OCI-LY7 (cell line): Measurements from ENCODE around the gene ABCD2. TPM values are rescaled to one million over a fixed set of nuclear protein-coding genes. Genes with fewer than 3 reads are reported as not detected.
"Not testable (repeated sequence)": the region's sequence is repeated elsewhere in the genome, so short reads cannot be mapped to it uniquely, and the experiment has no call there.

Experiments
- BruUV-seq: library from RNA; stranded (reverse); fragments of 400-500 nt; replicated peaks from 2 replicates; lab custom pipeline; 2021; lab: Mats Ljungman, UMichigan
- CTCF ChIA-PET: fragments of 300-600 bp; sonication (Branson Sonifier 250); formaldehyde crosslinking; loops from one replicate; lab custom pipeline; 2022; ENCODE audit warnings: antibody characterized with exemption; ENCODE audit not compliant: unreplicated experiment; lab: Charles Lee
- POLR2A ChIA-PET: fragments of 300-600 bp; sonication (Branson Sonifier 250); formaldehyde crosslinking; loops from one replicate; lab custom pipeline; 2022; ENCODE audit warnings: antibody characterized with exemption; lab: Charles Lee
- DNase-seq: peaks from one replicate; pipeline ENCODE4 v3.0.0-alpha.2; 2015; ENCODE audit warnings: low spot score
- H2AFZ ChIP-seq: fragments of 200-600 bp; sonication (generic), shearing (Covaris generic); 2 replicates; pipeline ENCODE4 v1.6.1; 2014; ENCODE audit warnings: mild to moderate bottlenecking, antibody characterized with exemption, low read length, moderate library complexity
- H3K27ac ChIP-seq: fragments of 200-600 bp; sonication (generic); 2 replicates; pipeline ENCODE4 v1.5.1; 2014; ENCODE audit warnings: mixed run types, low read depth, mild to moderate bottlenecking, moderate library complexity, low read length, inconsistent platforms; ENCODE audit not compliant: poor library complexity, severe bottlenecking
- H3K36me3 ChIP-seq: fragments of 200-600 bp; sonication (generic); 2 replicates; pipeline ENCODE4 v1.6.1; 2014; ENCODE audit warnings: mild to moderate bottlenecking, antibody characterized with exemption, low read length, moderate library complexity, mixed read lengths; ENCODE audit not compliant: insufficient read depth
- H3K4me1 ChIP-seq: fragments of 200-600 bp; sonication (generic); 2 replicates; pipeline ENCODE4 v1.5.1; 2014; ENCODE audit warnings: mild to moderate bottlenecking, low read length; ENCODE audit not compliant: insufficient read depth, poor library complexity, severe bottlenecking
- H3K4me2 ChIP-seq: fragments of 200-600 bp; sonication (generic); 2 replicates; pipeline ENCODE4 v1.6.1; 2014; ENCODE audit warnings: mild to moderate bottlenecking, low read length
- H3K4me3 ChIP-seq: fragments of 200-600 bp; sonication (generic); 2 replicates; pipeline ENCODE4 v1.5.1; 2014; ENCODE audit warnings: mild to moderate bottlenecking, low read depth, low read length; ENCODE audit not compliant: poor library complexity, severe bottlenecking
- H3K79me2 ChIP-seq: fragments of 200-600 bp; sonication (generic); 2 replicates; pipeline ENCODE4 v1.6.1; 2016; ENCODE audit warnings: low read depth, mild to moderate bottlenecking, low read length, moderate library complexity, mixed read lengths; ENCODE audit not compliant: insufficient read depth
- H3K9me2 ChIP-seq: fragments of 200-600 bp; sonication (generic); 2 replicates; pipeline ENCODE4 v1.6.1; 2016; ENCODE audit warnings: mild to moderate bottlenecking, low read length, mixed read lengths; ENCODE audit not compliant: insufficient read depth
- H3K9me3 ChIP-seq: fragments of 200-600 bp; sonication (generic); 2 replicates; pipeline ENCODE4 v1.6.1; 2014; ENCODE audit warnings: mild to moderate bottlenecking, mixed run types, low read length, mixed read lengths
- H4K20me1 ChIP-seq: fragments of 200-600 bp; sonication (generic); 2 replicates; pipeline ENCODE4 v1.6.1; 2014; ENCODE audit warnings: mild to moderate bottlenecking, antibody characterized with exemption, low read length, moderate library complexity, mixed read lengths; ENCODE audit not compliant: insufficient read depth
- EZH2phosphoT487 ChIP-seq: fragments of 200-600 bp; sonication (generic); IDR thresholded peaks from 2 replicates; pipeline ENCODE4 v1.6.1; 2018; ENCODE audit warnings: low read depth, borderline replicate concordance, mild to moderate bottlenecking, mixed run types, antibody characterized with exemption, low read length, moderate library complexity, mixed read lengths
- intact Hi-C: fragments of 100-400 bp; cut with micrococcal nuclease; formaldehyde crosslinking; loops from one replicate; pipeline ENCODE4 v1.10.0; 2022; ENCODE audit not compliant: unreplicated experiment
- total RNA-seq, 2 experiments: library from RNA; depleted of rRNA in 1 of 2; stranded (reverse); fragments of >200 nt in 1 of 2; shearing (Covaris generic) in 1 of 2; gene quantifications; 2 replicates each; pipeline ENCODE4 v1.2.3, GENCODE V29; 2014 to 2022
- TF ChIP-seq, protein P1 (sequence below): fragments of 200-600 bp; sonication (generic); conservative IDR thresholded peaks from 2 replicates; pipeline ENCODE4 v1.5.1; 2014; ENCODE audit warnings: mild to moderate bottlenecking, antibody characterized with exemption, low read length, moderate library complexity, mixed read lengths

Gene ABCD2
- total RNA-seq, 2 experiments from 2014 or later: 1.5 to 2.4 TPM

DNA sequence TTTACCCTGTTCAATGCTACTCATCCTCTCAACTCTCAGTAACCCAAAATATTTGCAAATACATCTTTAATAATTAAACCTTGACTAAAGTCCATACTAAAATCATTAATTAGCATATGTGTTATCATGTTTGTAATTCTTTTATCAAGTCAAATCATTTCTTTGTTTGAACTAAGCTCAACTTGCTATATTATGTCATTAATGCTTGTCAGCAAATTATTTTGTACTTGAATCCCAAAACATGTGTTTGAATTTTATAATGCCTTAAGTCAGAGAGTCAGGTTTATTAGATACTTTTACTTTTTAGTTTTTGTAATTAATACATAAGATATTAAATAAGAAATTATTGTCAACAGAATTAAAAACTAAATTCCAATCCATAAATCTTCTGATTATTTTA is 16.5 kb downstream of the ABCD2 start:
- H3K4me2 ChIP-seq: no peak overlapping the region
- POLR2A ChIA-PET: no interaction called here
- no peak for TF ChIP-seq EZH2phosphoT487
- TF ChIP-seq, protein P1, sequence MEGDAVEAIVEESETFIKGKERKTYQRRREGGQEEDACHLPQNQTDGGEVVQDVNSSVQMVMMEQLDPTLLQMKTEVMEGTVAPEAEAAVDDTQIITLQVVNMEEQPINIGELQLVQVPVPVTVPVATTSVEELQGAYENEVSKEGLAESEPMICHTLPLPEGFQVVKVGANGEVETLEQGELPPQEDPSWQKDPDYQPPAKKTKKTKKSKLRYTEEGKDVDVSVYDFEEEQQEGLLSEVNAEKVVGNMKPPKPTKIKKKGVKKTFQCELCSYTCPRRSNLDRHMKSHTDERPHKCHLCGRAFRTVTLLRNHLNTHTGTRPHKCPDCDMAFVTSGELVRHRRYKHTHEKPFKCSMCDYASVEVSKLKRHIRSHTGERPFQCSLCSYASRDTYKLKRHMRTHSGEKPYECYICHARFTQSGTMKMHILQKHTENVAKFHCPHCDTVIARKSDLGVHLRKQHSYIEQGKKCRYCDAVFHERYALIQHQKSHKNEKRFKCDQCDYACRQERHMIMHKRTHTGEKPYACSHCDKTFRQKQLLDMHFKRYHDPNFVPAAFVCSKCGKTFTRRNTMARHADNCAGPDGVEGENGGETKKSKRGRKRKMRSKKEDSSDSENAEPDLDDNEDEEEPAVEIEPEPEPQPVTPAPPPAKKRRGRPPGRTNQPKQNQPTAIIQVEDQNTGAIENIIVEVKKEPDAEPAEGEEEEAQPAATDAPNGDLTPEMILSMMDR: no peak
- no peaks in the 10 kb centered on the region for H3K79me2 ChIP-seq
- no peaks in the 10 kb centered on the region for H3K9me2 ChIP-seq
- CTCF ChIA-PET: no interaction called here
- BruUV-seq: no TSS peak
- H3K4me1 ChIP-seq: no peaks in the 10 kb centered on the region
- no peaks in the 10 kb centered on the region for H3K9me3 ChIP-seq
- intact Hi-C loops: no loop called here
- DNase-seq: no peak
- no peak overlapping the region for H3K4me3 ChIP-seq
- H2AFZ ChIP-seq: no peak overlapping the region
- H4K20me1 ChIP-seq: no peaks in the 10 kb centered on the region
- no peaks in the 10 kb centered on the region for H3K36me3 ChIP-seq
- no peak overlapping the region for H3K27ac ChIP-seq

DNA sequence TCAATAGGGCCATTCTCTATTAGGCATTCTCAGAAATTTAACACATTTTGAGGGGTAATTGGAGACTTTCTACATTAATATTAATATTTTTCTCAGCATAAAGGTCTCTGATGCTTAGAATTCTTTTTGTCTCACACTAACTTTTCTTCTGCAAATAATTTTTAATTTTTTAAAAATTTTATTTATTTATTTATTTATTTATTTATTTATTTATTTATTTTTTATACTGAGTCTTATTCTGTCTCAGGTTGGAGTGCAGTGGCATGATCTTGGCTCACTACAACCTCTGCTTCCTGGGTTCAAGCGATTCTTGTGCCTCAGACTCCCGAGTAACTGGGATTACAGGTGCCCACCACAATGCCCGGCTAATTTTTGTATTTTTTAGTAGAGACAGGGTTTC is 17.7 kb downstream of the ABCD2 start:
- H2AFZ ChIP-seq, H3K4me2 ChIP-seq, H3K4me3 ChIP-seq, H4K20me1 ChIP-seq, CTCF ChIA-PET, intact Hi-C loops, H3K9me3 ChIP-seq, H3K4me1 ChIP-seq, BruUV-seq, H3K36me3 ChIP-seq, H3K79me2 ChIP-seq, H3K9me2 ChIP-seq, H3K27ac ChIP-seq, DNase-seq: not testable (repeated sequence)
- POLR2A ChIA-PET: interaction anchor here (0.6 kb wide), 1 partner anchor 11 kb away, joined by 3 read pairs; no protein-coding TSS in a partner anchor

DNA sequence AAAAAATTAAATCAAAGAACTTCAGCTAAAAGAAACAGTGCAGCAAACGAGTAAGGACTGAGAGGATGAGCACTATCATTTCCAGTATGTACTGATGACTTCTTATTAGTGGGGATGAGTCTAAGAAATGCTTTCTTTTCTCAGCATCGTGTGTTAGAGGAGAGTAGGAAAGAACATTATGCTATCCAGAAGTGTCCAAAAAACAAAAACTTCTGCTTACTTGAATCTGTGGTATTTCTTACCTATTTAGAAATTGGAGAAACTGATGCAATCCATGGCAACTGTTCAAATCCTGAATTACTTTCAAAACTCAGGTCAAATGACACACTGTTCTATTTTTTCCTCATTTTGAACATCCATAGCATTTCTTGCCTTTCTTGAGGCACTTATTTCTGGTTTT is 23.7 kb downstream of the ABCD2 start:
- no peaks in the 10 kb centered on the region for H3K36me3 ChIP-seq
- DNase-seq: no peak
- intact Hi-C loops: no loop called here
- no TSS peak for BruUV-seq
- H2AFZ ChIP-seq: no peak overlapping the region
- CTCF ChIA-PET: no interaction called here
- TF ChIP-seq, protein P1: no peak
- TF ChIP-seq EZH2phosphoT487: no peak
- no peaks in the 10 kb centered on the region for H3K9me3 ChIP-seq
- no peaks in the 10 kb centered on the region for H3K9me2 ChIP-seq
- no peak overlapping the region for H3K4me3 ChIP-seq
- H3K79me2 ChIP-seq: no peaks in the 10 kb centered on the region
- no peak overlapping the region for H3K27ac ChIP-seq
- H3K4me1 ChIP-seq: no peaks in the 10 kb centered on the region
- H4K20me1 ChIP-seq: no peaks in the 10 kb centered on the region
- POLR2A ChIA-PET: interaction anchor here (0.5 to 1.3 kb wide), 4 partner anchors 9 to 32 kb away, joined by 3 to 5 read pairs (median 3); no protein-coding TSS in a partner anchor
- H3K4me2 ChIP-seq: no peak overlapping the region
